ENCODE measurements around the gene ZDHHC20. TPM values are rescaled to one million over a fixed set of nuclear protein-coding genes. Genes with fewer than 3 reads are reported as not detected.
"Not testable (repeated sequence)": the region's sequence is repeated elsewhere in the genome, so short reads cannot be mapped to it uniquely, and the experiment has no call there.

ZDHHC20 gene
- total RNA-seq, 1 donor from 2014 or later: 18.5 TPM

DNA sequence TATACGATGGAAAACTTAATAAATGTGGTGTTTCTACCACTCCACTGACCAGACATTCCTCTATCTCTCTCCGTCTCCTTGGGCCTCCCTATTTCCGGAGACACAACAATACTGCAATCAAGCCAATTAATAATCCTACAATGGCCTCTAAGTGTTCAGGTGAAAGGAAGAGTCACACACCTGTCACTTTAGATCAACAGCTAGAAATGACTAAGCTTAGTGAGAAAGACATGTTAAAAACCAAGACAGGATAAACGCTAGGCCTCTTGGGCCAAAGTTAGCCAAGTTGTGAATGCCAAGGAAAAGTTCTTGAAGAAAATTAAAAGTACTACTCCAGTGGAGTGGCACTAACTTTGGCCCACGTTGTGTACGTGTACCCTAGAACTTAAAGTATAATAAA lies 22.5 kb downstream of the ZDHHC20 start:
- no peak for ATAC-seq
- no peak for DNase-seq (ENCODE audit: low spot score)

DNA sequence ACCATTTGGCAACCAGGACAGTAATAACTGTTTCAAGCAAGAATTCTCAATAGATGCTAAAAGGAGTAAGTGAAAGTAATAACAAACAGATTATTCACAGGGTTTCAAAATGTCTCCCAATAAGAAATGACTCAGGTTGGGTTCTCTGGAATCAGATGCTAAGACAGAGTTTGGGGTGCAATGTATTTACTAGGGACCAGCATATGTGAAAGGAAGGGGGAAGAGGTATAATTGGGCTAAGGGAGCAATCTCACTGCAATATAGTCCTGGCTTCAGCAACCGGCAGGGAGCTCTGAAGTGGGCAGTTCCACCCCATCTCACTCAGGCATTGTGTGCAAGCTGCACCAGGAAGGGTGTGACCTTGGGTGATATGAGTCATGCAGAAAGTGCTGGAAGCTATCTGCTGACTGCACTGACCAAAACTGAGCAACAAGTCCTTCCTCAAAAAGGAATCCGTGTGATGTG lies 23.4 kb downstream of the ZDHHC20 start:
- ATAC-seq (peak; percentile 82), DNase-seq (ENCODE audit: low spot score) (no peak)

DNA sequence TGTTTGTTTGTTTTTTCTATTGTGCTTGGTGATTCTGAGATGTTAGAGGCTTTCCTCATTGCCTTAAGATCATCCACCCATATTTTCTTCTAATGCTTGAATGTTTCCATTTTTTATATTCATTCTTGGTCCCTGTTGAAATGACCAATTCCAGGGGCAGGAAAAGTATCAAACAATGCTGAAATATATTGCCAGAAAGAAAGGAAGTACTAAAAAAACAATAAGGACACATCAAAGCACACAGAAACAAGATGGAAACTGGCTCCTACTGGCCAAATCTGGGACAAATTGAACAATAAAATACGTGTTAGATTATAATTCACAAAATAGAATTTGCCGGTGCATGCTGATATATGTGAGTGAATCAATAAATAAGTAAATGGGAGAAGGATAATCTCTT lies 23.9 kb downstream of the ZDHHC20 start:
- no peak for ATAC-seq
- no peak for DNase-seq (ENCODE audit: low spot score)

DNA sequence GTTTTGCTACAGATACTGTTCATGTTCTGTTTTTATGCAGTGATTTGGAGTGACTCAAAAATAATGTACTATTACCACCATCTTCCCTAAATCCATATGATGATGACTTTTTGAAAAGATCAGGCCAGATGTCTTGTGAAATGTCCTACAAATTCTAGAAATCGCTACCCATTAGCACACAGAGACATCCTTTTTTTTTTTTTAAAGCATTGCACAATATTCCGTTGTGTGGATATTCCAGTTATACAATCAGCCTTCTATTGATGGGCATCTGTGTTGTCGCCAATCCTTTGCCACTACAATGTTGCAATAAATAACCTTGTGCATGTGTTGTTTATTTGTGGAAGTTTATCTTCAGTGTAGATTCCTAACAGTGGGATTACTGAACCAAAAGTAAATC lies 24.5 kb downstream of the ZDHHC20 start:
- ATAC-seq (peak; percentile 70), DNase-seq (ENCODE audit: low spot score) (no peak)

DNA sequence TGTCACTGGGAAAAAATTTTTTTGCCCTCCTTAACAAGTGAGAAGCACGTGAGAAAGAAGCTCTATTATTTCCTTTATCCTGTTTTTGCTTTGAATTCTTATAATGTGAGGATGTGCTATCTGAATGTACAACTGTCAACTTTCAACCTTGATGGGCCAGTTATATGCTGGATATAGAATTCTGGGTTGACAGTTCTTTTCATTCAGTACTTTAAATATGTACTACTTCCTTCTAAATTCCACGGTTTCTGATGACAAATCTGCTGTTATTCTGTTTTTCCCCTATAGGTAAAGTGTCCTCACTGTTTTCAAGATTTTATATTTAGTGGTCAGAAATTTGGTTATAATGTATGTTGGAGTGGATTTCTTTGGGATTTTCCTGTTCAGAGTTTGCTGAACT lies 29.9 kb downstream of the ZDHHC20 start:
- DNase-seq (ENCODE audit: low spot score) (no peak), ATAC-seq (no peak)

DNA sequence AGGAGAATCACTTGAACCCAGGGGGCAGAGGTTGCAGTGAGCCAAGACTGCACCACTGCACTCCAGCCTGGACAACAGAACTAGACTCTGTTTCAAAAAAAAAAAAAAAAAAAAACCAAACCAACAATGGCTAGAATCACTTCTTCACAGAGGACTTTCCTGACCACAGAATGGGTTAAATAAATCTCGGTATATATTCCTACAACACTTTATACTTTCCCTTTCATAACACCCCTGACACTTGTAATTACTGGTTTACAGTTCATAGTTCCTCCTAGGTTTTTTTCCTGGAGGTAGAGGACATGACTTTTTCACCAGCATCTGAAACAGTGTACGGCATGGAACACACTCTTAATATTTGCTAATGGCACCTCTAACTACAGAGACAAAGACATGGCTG lies 31.4 kb downstream of the ZDHHC20 start:
- DNase-seq (ENCODE audit: low spot score) (no peak), ATAC-seq (peak; percentile 26)

DNA sequence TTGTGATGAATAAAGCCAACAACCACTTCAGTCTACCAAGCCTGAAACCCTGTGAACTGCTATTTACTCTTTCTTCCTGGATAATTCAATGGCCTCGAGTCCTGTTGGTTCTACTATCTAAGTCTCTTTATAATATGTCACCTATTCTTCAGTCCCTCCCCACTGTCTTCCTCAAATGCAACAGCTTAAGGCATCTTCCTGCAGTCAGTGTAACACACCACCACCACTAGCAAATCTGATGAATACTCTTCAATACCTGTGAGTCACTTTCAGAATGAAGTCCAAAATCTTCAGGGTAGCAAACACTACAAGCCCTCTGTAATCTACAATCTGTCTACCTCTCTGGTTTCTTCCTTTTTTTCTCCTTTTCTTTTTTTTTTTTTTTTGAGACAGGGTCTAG lies 32.9 kb downstream of the ZDHHC20 start:
- ATAC-seq (no peak), DNase-seq (ENCODE audit: low spot score) (no peak)

DNA sequence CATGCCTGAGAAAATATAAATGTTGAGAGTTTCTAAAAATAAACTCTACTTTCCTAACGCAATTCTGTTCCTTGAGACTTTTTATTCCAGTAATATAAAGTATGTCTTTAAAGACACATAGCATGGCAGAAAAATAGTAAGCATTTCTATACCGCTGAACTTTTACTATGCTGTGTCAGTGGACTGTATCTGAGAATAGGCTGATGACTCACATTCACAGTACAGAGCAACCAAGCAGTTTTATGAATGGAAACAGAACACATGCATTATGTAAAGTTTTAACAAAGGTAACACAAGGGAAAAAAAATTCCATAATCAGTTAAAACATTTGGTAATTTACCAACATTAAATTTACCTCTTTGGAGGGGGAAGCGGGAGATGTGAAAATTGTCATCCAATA lies 38.4 kb downstream of the ZDHHC20 start:
- ATAC-seq: no peak

DNA sequence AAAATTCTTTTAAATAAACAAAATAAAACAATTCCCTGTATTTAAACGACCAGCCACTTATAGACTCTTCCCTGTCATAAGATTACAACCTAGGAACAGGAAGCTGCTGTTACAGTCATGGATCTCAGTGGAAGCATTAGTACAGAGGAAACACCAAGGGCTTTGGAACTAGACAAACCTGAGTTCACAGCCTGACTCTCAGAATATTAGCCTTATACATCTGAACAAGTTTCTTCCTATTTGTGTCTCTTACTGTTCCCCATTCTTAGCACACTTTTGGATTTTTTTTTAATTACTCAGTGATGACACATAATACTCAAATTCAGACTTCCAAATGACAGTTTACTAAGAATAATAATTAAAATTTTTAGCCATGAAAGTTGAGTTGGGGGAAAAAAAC lies 46.1 kb downstream of the ZDHHC20 start:
- ATAC-seq (no peak), DNase-seq (ENCODE audit: low spot score) (no peak)

More for the DNA sequence above, 38.4 kb downstream of the ZDHHC20 start:
- no peak for DNase-seq (ENCODE audit: low spot score)

DNA sequence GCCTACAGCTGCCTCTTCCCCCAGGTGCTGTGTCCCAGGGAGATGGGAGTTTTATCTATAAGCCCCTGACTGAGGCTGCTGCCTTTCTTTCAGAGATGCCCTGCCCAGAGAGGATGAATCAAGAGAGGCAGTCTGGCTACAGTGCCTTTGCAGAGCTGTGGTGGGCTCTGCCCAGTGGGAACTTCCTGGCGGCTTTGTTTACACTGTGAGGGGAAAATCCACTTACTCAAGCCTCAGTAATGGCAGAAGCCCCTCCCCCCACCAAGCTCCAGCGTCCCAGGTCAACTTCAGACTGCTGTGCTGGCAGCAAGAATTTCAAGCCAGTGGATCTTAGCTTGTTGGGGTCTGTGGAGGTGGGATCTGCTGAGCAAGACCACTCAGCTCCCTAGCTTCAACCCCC lies 48.6 kb downstream of the ZDHHC20 start:
- not testable (repeated sequence) for ATAC-seq; DNase-seq (ENCODE audit: low spot score)

DNA sequence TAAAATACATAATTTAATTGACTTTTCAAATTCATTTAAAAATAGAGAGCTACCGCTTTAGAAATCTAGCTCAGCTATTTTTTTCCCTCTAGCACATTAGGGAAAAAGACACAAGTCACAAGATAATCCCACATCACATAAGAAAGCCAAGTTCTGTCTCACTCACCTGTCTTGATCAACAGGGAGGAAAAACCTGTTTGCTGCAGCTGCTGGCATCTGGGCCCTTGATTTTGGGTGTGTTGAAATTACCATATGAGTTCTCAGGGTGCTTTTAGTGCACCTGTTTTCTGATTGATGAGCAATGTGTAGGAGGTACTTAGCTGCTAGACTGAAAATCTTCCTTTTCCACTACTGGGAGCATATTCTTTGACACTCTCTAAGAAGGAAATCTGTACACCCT lies 53.8 kb downstream of the ZDHHC20 start:
- ATAC-seq (no peak), DNase-seq (ENCODE audit: low spot score) (no peak)

DNA sequence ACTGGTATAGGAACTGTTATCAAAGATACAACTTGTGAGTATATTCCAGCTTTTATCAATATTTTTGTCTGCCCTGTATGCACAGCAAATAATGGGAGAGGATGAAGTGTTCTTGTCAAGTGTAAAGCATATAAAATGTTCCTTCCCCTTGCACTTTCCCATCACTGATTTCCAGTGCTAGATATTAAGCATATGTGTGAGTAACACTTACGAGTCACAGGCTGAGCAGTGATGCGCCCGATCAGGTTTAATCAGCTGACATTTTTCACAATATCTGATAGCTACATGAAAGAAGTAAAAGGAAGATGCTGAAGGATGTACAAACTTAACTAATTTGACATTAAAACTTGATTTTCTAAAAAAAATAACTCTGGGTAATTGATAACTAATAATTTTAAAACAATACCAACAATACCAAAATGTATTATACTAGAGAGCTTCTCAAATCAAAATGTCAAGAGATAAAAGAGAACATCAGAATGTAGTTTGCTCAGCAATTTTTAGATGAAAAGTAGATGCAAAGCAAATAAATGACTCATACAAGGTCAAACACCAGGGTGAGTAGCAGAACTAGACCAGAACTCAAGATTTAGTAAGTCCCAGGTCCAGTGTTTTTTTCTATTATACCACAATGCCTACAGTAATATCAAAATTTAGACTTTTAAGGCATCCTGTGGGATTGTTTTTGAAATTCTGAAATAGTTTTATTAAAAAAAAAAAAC lies 56.4 kb downstream of the ZDHHC20 start:
- ATAC-seq: peak; percentile 25
- DNase-seq (ENCODE audit: low spot score): no peak

DNA sequence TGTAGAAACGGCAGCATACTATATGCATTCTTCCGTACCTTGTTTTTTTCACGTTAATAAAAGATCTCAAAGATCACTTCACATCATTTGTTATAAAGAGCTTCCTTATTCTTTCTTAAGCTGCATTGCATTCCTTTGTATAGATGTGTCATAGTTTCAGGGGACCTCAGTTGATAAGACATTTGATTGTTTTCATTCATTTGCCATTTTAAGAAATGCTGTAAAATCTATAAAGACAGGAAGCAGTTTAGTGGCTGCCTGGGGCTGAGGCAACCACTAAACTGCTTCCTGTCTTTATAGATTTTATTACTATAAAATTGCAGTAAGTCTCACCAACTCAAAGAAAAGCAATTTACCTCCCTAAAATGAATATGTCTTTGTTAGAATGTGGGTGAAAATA lies 59.4 kb downstream of the ZDHHC20 start:
- DNase-seq (ENCODE audit: low spot score): no peak

DNA sequence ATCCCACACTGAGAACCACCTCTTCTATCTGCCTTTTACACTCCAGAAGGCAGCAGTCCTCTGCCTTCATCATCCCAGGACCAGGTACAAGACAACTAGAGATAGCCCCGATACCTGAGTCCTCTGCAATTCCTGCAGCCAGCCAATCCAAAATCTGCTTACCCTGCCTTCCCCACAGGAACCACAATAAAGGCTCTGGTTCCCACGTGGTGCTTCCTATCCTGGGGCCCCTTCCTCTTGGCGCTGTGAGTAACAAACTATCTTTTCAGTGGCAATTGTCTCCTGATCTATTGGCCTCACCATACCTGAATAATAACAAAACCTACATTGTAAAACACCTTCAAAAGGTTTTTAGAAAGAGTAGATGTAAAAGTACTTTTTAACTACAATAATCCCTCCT lies 63.1 kb downstream of the ZDHHC20 start:
- DNase-seq (ENCODE audit: low spot score): no peak
- ATAC-seq: no peak

More for the DNA sequence above, 59.4 kb downstream of the ZDHHC20 start:
- ATAC-seq: no peak

DNA sequence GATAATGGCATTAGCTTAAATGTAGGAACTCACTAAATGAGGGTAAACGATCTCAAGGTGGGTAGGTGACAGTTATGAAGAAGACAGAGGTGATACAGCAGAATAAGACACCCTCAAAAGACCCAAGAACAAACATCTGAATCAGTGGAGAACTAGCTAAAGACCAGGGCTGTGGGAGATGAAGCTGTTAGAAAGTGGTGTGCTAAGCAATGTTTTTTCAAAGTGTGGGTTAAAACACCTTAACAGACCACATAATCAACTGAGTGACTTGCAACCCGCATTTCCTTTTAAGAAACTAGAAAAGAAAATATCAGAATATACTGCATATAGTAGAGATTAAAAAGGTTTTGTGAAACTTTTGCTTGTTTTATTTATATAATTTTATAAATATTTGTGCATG lies 70.0 kb downstream of the ZDHHC20 start:
- ATAC-seq: no peak
- no peak for DNase-seq (ENCODE audit: low spot score)

DNA sequence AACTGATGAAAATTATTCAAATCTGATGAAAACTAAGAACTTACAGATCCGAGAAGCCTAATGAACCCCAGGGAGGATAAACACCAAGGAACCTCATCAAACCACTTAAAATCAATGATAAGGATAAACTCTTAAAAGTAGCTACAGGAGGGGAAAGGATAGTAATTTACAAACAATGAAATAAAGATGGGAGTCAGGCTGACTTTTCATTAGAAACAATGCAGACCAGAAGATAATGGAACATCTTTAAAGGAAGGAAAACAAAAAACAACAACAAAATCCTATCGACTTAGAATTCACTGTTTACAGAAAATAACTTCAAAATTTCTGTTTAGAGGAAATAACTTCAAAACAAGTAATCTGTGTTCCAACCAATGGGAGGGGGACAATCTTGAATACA lies 73.4 kb downstream of the ZDHHC20 start:
- no peak for DNase-seq (ENCODE audit: low spot score)
- ATAC-seq: no peak

DNA sequence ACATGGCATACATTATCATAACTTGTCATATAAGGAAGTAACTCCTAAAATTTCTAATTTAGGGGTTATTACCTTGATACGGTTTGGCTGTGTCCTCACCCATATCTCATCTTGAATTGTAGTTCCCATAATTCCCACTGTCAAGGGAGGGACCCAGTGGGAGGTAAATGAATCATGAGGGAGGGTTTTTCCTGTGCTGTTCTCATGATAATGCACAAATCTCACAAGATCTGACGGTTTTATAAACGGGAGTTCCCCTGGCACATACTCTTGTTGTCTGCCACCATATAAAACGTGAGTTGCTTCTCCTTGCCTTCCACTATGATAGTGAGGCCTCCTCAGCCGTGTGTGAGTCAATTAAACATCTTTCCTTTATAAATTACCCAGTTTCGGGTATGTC lies 76.0 kb downstream of the ZDHHC20 start:
- DNase-seq (ENCODE audit: low spot score) (no peak), ATAC-seq (no peak)

DNA sequence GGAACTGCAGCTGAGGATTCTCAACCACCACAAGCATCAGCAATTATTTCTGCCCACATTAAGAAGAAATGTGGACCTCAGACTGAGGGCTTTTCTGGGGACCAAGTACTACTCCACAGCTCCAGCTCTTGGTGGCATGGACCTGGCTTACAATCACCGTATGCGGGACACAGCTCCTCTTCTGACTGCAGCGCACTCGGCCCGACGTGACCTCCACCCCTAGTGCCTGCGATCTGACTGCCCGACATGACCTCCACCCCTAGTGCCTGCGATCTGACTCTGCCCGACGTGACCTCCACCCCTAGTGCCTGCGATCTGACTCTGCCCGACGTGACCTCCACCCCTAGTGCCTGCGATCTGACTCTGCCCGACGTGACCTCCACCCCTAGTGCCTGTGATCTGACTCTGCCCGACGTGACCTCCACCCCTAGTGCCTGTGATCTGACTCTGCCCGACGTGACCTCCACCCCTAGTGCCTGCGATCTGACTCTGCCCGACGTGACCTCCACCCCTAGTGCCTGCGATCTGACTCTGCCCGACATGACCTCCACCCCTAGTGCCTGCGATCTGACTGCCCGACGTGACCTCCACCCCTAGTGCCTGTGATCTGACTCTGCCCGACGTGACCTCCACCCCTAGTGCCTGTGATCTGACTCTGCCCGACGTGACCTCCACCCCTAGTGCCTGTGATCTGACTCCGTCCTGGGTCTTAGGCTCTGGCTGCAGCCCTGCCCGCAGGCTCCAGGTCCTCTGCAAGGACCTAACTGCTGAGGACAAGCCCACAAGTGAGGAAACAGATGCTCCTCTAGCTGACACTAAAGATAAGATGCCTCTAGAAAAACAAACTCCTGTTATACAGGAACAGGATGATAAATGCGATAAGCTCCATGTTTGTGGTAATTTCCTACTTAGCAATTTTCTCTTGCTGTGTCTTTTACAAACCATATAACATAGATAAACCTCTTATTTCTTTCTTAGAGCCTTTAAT lies 81.8 kb downstream of the ZDHHC20 start:
- not testable (repeated sequence) for DNase-seq (ENCODE audit: low spot score); ATAC-seq

DNA sequence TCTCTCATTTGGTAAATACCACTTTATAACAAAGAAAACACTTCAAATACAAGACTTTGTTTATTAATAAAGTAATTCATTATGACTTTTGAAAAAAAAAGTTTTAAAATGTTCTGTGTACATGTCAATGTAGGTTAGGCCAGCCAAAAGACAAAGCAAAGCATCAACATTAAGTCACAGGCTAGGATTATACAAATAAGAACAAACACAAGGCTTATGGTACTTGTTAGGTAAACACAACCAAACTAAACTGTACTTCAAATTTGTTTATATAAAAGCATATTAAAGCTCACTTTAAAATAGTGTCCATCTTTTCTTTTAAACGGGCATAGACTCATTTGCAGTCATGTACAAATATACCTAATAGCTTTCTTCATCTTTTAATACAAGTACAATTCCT lies 86.6 kb downstream of the ZDHHC20 start:
- no peak for DNase-seq (ENCODE audit: low spot score)

DNA sequence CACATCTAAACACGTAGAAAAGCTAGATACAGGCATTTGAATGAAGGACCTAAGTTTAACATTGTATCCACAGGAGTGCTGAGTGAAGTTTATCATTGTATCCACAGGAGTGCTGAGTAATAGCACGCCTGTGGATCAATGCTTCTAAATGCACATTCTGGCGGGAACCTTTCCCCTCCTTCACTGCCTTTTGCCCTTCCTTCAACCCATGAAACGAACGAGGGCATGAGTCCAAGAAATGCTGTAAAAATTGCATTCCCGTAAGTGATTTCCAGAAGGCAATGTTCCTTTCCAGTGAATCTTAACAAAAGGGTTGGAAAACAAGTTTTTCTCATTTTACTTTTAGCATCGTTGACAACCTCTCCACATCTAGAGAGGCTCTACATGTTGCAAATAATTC lies 88.1 kb downstream of the ZDHHC20 start:
- DNase-seq (ENCODE audit: low spot score) (no peak), ATAC-seq (no peak)

More for the DNA sequence above, 86.6 kb downstream of the ZDHHC20 start:
- ATAC-seq: no peak

DNA sequence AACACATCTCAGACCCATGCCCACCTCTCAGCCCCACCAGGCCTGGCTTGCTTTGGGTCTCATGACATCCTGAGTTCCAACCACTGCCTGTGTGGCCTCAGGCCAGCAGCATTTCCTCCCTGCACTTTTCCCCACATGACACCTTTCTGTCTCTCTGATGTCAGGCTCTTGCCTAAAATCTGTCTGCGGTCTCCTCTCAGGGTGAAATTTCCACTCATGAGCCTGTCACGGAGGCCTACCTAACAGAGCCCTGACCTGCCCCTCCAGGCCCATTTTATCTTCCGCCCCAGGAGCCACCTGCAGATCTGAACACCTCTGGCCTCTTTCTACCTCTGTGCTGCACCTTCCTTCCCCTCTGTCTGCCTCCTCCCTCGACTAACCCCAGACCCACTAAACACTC lies 93.5 kb downstream of the ZDHHC20 start:
- DNase-seq (ENCODE audit: low spot score) (no peak), ATAC-seq (no peak)

DNA sequence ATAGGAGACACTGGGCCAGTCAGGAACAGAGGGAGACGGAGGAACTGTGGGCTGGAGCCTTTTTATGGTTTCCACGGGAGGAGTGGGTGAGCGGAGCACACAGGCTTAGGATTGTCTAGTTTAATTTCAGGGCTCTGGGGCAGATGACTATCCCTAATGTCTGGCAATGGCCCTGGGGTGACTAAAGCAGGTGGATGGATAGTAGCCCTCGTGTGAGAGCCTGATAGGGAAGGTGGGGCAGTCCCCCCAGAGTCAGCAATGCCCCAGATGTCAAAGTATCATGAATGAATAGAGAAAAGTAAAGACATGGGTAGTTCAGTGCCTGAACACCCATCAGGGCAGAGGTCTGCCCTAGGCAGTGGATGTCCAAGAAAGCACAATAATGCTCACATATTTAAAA lies 94.2 kb downstream of the ZDHHC20 start:
- ATAC-seq: no peak
- DNase-seq (ENCODE audit: low spot score): no peak

Measured in left lobe of liver (tissue), 2 donors.